Bone marrow (tissue), 2 donors: ENCODE results near the gene BCAR1.
"Not testable (repeated sequence)": the region's sequence is repeated elsewhere in the genome, so short reads cannot be mapped to it uniquely, and the experiment has no call there.

Experiments used
- DNase-seq, 2 donors: peaks; one replicate each; lab custom pipeline; 2025; lab: John Stamatoyannopoulos, UW

The BCAR1 gene

DNA sequence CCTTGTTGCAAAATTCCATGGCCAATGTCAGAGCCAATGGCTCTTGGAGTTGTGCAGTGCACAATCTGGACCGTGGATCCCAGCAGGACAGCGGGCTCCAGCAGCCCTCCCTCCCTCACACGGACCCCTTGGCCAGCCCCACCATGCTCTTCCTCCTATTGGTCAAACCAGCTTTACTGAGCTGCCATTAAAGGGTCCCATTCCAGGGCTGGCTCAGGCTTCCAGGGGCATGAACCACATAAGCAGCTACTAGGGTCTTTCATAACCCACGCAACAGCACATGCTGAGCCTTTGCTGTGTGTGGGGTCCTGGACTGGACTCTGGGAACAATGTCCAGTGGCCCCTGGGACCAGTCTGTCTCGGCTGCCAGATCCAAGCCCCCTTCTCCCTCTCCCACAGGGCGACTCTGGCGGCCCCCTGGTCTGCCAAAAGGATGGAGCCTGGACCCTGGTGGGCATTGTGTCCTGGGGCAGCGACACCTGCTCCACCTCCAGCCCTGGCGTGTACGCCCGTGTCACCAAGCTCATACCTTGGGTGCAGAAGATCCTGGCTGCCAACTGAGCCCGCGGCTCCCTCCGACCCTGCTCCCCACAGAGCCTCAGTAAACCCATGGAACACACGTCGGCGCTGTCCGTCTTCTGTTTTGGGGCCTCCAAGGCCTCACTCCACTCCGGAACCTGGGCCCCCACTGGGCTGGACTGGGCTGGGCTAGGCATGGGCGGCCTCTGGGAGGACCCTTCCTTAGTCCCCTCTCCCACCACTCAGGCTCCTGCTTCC is 26.9 kb downstream of the BCAR1 start:
- no peak for DNase-seq

GRCh38 chr16:75223129-75223528 is 28.3 kb downstream of the BCAR1 start:
- not testable (repeated sequence) for DNase-seq

- no peak for DNase-seq
Measured at GRCh38 chr16:75222271-75222783, 29.1 kb downstream of the BCAR1 start.

DNA sequence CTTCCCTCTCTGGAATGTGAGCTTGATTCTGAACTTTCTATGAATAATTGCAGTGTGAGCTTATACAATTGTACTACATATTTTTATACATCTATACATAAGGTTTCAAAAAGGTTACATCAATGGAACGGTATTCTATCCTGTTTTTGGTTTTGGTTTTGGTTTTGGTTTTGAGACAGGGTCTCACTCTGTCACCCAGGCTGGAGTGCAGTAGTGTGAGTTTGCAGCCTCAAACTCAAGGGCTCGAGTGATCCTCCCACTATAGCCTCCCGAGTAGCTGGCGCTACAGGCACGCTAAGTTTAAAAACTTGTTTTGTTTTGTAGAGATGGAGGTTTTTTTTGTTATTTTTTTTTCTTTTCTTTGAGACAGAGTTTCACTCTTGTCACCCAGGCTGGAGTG is 31.6 kb downstream of the BCAR1 start:
- DNase-seq: peak in 1 of 2 donors; percentile 13

- no peak for DNase-seq
Measured at GRCh38 chr16:75219088-75219487, 32.3 kb downstream of the BCAR1 start.

DNA sequence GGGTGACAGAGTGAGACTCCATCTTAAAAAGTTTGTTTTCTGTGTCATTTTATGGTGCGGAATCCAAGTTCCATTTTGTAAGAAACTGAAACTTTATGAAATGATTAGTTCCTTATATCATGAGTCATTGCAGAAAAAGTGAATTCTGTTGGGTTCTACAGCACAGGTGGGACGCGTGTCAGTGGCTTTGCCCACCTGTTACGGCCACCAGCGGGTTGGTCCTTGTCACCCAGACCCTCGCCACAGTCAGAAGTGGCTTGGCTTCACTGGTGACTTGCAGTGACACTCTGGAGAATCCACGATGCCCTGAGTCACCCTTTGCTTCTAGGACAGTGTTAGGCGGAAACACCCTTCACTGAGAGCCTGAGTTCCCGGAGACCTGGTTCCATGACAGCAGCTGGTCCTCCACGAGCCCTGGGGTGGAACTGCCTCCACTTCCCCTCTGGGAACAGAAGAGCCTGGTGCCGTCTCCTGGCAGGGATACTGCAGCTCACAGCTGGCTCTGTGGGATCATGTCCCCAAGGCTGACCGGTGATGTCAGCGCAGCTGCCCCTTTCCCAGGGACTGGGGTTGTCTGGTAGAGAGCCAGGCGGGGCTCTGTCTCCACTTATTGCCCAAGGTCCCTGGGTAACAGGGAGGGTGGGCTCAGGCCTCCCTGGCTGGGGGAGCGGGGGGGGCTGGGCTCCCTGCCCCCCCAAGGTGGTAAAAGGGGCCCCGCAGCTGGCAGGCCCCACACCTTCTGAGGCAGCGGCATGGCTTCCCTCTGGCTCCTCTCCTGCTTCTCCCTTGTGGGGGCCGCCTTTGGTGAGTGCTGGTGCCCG is 33.0 kb downstream of the BCAR1 start, which contains the start of gene CTRB1:
CTRB1 (plus strand) TSS at position 733 of the 821 bp plus-strand sequence; CDS start at position 753, 20 bp downstream.
- no peak for DNase-seq

DNA sequence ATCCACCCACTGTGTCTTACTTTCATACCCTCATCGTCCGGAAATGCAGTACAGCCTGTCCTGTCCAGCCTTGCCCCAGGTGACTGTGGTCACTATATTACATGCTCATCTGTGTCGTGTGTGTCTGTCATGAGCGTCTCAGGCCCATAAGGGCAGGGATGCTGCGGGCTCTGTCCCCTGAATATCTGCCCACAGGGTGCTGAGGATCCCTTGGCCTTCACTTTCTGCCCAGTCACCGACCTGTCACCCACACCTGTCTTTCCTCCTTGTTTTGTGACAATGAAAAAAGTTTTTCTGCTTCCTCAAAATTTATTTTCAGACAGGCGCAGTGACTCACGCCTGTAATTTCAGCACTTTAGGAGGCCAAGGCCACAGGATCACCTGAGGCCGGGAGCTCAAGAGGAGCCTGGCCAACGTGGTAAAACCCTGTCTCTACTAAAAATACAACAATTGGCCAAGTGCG is 34.0 kb downstream of the BCAR1 start:
- DNase-seq: no peak

GRCh38 chr16:75216576-75216975 is 34.8 kb downstream of the BCAR1 start:
- DNase-seq: no peak

- no peak for DNase-seq
Measured at GRCh38 chr16:75216127-75216526, 35.3 kb downstream of the BCAR1 start.

- not testable (repeated sequence) for DNase-seq
Measured at GRCh38 chr16:75211286-75211685, 40.1 kb downstream of the BCAR1 start.

DNA sequence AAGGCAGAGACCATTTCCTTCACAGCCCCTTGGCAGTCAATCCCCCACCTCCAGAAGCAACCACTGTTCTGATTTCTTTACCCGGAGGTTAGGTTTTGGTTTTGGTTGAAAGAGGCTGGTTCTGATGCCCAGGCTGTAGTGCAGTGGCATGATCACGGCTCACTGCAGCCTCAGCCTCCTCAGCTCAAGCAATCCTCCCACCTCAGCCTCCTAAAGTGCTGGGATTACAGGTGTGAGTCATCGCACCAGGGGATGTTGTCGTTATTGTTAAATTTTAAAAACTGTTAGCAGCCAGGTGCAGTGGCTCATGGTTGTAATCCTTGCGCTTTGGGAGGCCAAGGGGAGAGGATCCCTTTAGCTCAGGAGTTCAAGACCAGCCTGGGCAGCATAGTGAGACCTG is 41.5 kb downstream of the BCAR1 start:
- no peak for DNase-seq

DNA sequence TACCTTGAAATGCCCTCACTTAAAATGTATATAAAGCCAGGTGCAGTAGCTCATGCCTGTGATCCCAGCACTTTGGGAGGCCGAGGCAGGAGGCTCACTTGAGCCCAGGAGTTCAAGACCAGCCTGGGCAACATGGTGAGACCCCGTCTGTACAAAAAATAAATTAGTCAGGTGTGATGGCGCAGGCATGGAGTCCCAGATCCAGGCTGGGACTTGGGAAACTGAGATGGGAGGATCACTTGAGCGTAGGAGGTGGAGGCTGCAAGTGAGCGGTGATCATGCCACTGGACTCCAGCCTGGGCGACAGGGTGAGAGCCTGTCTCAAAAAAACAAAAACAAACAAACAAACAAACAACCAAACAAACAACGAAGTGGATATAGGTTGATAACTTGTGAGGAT is 41.9 kb downstream of the BCAR1 start:
- not testable (repeated sequence) for DNase-seq

DNA sequence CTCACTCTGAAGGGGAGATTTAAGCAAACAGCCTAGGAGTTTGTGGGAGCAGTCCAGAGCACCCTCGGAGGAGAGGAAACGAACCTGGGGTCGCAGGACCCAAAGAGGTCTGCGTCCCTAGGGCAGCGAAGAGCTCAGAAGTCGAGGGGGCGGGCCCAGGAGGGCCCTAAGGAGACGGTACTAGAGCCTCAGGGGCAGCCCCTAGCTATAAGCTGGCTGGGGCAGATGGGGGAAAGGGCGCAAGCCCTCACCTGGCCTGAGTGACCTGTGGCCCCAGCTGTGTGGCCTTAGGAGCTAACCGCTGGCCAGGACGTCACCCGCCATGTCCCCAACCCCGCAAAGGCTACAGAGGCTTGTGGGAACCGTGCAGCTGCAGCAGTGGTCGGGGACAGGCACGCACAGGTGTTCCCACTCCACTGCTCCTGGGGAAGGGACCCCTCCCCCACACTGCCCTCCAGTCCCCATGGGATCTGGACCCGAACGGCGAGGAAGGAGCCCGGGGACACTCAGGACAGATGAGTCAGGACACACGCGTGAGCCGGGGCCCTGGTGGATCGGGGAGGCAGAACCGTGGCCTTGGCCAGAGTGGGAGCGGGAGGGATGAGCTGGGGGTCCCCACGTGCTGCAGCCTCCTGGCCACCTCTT is 42.4 kb downstream of the BCAR1 start:
- DNase-seq: no peak

GRCh38 chr16:75208242-75208825 is 43.1 kb downstream of the BCAR1 start:
- no peak for DNase-seq

GRCh38 chr16:75207831-75208230 is 43.6 kb downstream of the BCAR1 start:
- no peak for DNase-seq

- DNase-seq: no peak
Measured at GRCh38 chr16:75206749-75207451, 44.5 kb downstream of the BCAR1 start, which contains the start of gene CTRB2. CTRB2 (minus strand) TSS chr16:75207161; CDS start chr16:75207141, 20 bp downstream.

GRCh38 chr16:75205961-75206748 is 45.3 kb downstream of the BCAR1 start:
- not testable (repeated sequence) for DNase-seq

DNA sequence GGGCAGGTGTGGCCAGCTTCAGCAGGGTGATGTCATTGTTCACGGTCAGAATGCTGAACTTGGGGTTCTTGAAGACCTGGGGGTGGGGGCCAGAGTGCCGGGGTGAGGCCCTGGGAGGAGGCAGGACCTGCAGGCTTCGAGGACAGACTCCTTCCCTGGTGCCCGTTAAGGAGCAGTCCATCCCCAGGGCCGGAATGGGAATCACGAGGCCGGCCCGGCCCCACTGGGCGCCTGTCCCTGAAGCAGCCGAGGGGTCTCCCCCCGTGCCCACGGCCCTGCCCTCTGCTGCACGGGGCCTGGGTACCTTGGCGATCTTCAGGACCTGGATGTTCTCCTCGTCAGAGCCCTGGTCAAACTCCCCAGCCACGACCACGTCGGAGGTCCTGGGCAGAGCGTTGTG is 46.0 kb downstream of the BCAR1 start:
- not testable (repeated sequence) for DNase-seq

- not testable (repeated sequence) for DNase-seq
Measured at GRCh38 chr16:75204905-75205304, 46.5 kb downstream of the BCAR1 start.

DNA sequence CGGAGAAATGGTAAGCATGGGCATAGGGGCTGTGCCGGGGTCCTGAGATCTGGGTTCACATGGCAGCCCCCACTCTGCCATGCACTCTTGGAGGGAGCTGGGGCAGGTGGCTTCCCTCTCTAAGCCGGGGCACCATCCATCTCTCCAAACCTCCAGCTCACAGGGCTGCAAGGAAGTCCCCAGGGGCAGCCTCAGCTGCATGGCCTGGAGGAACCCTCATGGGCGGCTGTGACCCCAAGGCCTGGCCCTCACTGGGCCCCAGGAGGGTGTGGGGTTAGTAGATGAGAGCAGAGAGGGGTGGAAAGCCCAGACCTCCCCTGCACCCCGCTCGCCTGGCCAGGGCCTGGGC is 47.0 kb downstream of the BCAR1 start:
- DNase-seq: no peak
